ENCODE data around the gene NOPCHAP1. TPM values are rescaled to one million over a fixed set of nuclear protein-coding genes. Genes with fewer than 3 reads are reported as not detected.

The NOPCHAP1 gene
- total RNA-seq, 1 experiment from 2014 or later = 49.3 TPM

DNA sequence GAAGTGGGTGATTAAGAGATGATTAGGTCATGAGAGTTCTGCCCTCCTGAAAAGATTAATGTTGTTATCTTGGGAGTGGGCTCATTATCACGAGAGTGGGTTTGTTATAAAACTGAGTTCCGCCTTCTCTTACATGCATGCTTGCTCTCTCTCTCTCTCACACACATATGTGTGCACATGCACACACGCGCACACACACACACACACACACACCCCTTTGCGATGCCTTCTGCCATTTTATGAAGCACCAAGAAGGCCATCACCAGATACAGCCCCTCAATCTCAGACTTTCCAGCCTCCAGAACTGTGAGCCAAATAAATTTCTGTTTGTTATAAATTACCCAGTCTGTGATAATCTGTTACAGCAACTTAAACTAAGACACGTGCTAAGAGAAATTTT, 22.4 kb upstream of the NOPCHAP1 start:
- H3K27me3 Mint-ChIP-seq (ENCODE audit: low read depth) = peaks cover 20% of the 10 kb centered on the region
- Histone ChIP-seq H3K18ac (ENCODE audit: insufficient read length, low read depth, low read length) (no peak overlapping the region), H3K79me1 (ENCODE audit: insufficient read depth, low read depth, low read length, poor library complexity, severe bottlenecking) (no peaks in the 10 kb centered on the region), H3K9ac (ENCODE audit: extremely low read depth, insufficient read length, low read length) (no peak overlapping the region), H2AK5ac (ENCODE audit: insufficient read length, low read length) (no peak overlapping the region), H3T11ph (ENCODE audit: low read length) (no peak overlapping the region), H4K91ac (ENCODE audit: insufficient read length, low read depth, low read length) (no peak overlapping the region), H3K4ac (ENCODE audit: low read depth, low read length) (no peak overlapping the region), H3K4me1 (ENCODE audit: insufficient read depth, low read length) (no peaks in the 10 kb centered on the region), H3K23me2 (ENCODE audit: insufficient read length, low read depth, low read length, poor library complexity, severe bottlenecking) (no peaks in the 10 kb centered on the region), H2BK120ac (ENCODE audit: low read depth, low read length, poor library complexity, severe bottlenecking) (no peak overlapping the region), H3K14ac (ENCODE audit: insufficient read depth, low read length) (no peak overlapping the region), H3K27me3 (ENCODE audit: insufficient read depth, low read length) (no peaks in the 10 kb centered on the region), H2BK5ac (ENCODE audit: insufficient read length, low read length) (no peak overlapping the region), H3K79me2 (ENCODE audit: insufficient read depth, low read length) (no peaks in the 10 kb centered on the region), H4K5ac (ENCODE audit: insufficient read length, low read depth, low read length) (no peak overlapping the region), H3K4me2 (ENCODE audit: insufficient read depth, insufficient read length, low read length) (no peak overlapping the region), H2BK12ac (ENCODE audit: insufficient read length, low read depth, low read length) (no peak overlapping the region), H4K20me1 (ENCODE audit: control insufficient read depth, insufficient read depth, insufficient read length) (no peaks in the 10 kb centered on the region), H2BK20ac (ENCODE audit: low read depth, low read length, poor library complexity, severe bottlenecking) (no peak overlapping the region), H3K9me3 (ENCODE audit: control insufficient read depth, low read depth, low read length) (no peaks in the 10 kb centered on the region), H4K8ac (replicated peaks; ENCODE audit: insufficient read length, low read depth, low read length) (no peak overlapping the region), H2BK15ac (ENCODE audit: low read depth, low read length) (no peak overlapping the region), H3K23ac (ENCODE audit: insufficient read length, low read depth, low read length) (no peak overlapping the region), H3K56ac (ENCODE audit: insufficient read length, low read depth, low read length) (no peak overlapping the region), H2AFZ (ENCODE audit: low read length) (no peak overlapping the region), H3K27ac (ENCODE audit: insufficient read length, low read depth, low read length) (no peak overlapping the region)
- no peak for DNase-seq
- H3K9me3 Mint-ChIP-seq = no peaks in the 10 kb centered on the region; a peak in 2 of 5 replicates
- WGBS (ENCODE audit: extremely low coverage, insufficient read length, low lambda C conversion rate) = no CpG with 5 or more reads among the region's 6 CpGs
- peaks cover 4 to 9% of the 10 kb centered on the region in 2 experiments for H3K4me1 Mint-ChIP-seq
- no peak overlapping the region for H3K4me3 Mint-ChIP-seq
- no peaks in the 10 kb centered on the region for H3K36me3 Mint-ChIP-seq (ENCODE audit: insufficient read depth in 1 of 3, low read depth in 3 of 3)
- no peak overlapping the region for H3K27ac Mint-ChIP-seq
- TF ChIP-seq, protein P1, sequence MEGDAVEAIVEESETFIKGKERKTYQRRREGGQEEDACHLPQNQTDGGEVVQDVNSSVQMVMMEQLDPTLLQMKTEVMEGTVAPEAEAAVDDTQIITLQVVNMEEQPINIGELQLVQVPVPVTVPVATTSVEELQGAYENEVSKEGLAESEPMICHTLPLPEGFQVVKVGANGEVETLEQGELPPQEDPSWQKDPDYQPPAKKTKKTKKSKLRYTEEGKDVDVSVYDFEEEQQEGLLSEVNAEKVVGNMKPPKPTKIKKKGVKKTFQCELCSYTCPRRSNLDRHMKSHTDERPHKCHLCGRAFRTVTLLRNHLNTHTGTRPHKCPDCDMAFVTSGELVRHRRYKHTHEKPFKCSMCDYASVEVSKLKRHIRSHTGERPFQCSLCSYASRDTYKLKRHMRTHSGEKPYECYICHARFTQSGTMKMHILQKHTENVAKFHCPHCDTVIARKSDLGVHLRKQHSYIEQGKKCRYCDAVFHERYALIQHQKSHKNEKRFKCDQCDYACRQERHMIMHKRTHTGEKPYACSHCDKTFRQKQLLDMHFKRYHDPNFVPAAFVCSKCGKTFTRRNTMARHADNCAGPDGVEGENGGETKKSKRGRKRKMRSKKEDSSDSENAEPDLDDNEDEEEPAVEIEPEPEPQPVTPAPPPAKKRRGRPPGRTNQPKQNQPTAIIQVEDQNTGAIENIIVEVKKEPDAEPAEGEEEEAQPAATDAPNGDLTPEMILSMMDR (conservative IDR thresholded peaks at IDR 0.05) = no peak

Data from H9 (cell line).